Inflammatory macrophage treated with lipopolysaccharide for 1 hour (primary cell): Measurements from ENCODE around the gene SYT7.

Source experiments
- DNase-seq, 2 donors: peaks; one replicate each; pipeline ENCODE4 v3.0.0-alpha.2; 2020 to 2022

SYT7 gene

DNA sequence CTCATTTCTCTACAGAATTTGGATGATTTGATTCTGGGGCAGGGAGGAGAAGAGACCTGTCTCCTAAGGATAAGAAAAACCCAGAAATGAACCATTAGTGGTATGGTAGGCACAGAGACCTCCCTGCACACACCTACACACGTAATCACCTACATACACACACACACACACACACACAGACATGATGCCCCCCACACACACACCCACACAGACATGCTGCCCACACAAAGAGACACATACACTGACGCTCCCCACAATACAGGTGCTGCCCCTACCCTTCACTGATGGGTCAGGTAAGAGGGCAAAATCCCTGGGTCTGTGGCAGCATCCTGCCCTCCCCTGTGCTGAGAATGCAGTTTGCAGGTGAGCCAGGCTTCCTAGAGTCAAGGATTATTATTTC lies 1.1 kb upstream of the SYT7 start:
- DNase-seq: no peak

DNA sequence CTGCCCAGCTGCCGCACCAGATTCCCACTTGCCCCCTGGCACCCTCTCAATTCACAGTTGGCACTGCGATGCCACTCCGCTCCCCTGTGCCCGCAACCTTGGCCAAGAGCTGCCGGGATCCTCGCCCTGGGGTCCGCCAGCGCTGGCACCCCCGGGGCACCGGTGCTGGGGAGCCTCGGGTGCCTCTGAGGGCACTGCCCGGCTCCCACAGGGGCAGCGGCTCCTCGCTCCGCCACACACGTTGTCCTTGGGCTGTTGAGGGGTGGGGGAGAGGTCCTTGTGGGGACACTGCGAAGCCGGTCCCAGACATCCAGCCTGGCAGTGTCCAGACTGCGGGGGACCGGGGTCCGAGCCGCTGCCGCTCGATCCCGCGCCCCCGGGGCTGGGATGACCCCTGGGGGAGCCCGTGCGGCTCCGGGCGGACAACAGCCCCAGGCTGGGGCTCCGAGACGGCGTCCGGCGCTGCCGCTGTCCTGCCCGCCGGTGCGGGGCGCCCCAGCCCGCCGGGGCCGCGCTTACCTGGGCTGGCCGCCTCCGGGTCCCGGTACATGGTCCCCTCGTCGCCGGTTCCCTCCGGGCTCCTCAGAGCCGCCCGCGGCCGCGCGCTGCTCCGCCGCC lies 496 bp downstream of the SYT7 start:
- DNase-seq: no peak

DNA sequence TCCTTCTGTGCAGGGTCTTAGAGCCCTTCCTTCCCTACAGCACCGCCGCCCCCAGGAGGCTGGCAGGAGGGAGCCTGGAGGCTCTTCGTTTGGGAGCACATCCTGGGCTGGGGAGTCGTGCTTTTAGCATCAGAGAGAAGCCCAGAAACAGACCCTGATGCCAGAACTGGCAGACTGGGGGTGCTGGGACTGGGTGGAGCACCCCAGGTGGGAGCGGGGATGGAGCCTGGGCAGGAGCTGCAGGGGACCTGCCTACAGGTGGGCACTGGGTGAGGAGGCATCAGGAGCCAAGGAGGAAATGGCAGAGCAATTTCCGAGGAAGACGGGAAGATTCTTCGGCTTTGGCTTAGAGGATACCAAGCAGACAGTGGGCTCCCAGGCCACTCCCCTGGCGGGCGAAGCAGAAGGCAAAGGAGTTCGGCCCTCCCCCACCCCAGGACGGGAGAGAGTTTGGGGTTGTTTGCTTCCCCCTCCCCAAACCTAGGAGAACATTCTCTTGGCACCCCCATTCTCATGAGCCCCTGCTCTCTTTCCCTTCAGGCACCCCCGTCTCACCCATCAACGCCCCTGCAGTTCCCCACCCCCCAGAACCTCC lies 1.1 kb downstream of the SYT7 start:
- no peak for DNase-seq

DNA sequence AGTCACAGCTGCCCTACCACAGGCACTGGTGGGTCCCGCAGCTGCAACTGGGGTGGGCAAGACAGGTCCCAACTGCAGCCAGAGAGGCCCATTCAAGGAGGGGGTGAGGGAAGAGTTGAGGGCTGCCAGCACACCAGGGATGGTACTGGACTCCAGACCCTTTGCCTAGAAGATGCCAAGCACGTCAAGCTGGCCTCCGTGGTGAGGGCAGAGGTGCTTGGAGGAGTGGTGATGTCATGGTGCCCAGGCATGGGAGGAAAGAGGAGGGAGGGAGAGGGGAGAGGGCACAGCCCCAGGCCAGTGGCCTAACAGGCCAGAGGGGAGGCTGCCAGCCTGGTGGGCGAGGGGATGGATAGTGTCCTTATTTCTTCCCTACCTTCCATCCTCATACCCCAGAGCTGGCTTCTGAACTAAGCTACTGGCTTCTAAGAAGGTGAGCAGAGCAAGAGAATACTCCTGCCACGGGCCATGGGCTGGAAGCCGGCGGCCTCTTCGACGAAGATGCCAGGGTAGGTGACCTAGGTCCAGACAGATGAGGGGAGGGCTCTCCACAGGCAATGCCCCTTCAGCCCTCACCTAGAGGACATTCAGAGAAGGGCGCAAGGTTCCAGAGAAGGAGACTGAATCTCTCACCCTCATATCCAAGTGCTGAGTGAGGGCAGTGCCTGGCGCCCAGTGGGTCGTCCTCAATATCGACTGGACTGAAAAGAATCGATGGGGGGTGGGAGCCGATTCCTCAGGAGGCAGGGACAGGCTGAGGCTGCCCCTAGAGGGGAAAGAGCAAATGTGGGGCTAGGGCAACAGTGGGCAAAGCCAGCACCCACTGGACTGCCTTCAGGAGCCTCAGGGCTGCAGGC lies 1.8 kb downstream of the SYT7 start:
- DNase-seq: no peak

DNA sequence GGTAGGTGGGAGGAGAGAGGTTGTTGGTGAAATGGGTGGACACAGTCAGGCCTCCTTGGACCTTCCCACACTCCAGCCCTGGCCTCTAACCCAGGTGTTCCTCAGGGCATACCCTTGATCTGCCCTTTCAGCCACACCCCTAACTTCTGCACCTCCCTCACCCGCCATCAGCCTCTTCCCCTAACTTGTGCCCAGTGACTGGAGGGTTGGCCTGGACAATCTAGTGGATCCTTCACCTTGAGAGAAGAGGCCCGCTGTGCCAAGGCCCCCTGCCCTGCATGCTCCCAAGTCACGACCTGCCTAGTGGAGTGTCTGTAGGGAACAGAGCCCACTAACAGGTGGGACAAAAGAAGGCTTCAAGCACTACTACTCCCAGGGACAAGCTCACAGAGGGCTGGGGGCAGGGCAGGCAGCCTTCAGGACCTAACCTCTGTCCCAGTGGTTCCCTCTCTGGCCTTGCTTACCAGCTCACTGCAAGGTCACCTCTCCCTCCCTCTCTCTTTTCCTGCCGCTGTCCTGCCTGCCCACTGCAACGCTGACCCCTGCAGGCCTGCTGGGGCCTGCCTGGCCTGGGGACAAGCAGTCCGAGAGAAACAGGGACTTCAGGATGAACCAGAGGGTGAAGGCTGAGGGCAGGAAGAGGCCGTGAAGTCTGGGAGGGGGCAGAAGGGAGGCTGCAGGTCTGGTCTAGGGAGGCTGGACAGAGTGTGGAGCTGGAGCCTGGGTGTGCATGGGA lies 3.3 kb downstream of the SYT7 start:
- DNase-seq: no peak

DNA sequence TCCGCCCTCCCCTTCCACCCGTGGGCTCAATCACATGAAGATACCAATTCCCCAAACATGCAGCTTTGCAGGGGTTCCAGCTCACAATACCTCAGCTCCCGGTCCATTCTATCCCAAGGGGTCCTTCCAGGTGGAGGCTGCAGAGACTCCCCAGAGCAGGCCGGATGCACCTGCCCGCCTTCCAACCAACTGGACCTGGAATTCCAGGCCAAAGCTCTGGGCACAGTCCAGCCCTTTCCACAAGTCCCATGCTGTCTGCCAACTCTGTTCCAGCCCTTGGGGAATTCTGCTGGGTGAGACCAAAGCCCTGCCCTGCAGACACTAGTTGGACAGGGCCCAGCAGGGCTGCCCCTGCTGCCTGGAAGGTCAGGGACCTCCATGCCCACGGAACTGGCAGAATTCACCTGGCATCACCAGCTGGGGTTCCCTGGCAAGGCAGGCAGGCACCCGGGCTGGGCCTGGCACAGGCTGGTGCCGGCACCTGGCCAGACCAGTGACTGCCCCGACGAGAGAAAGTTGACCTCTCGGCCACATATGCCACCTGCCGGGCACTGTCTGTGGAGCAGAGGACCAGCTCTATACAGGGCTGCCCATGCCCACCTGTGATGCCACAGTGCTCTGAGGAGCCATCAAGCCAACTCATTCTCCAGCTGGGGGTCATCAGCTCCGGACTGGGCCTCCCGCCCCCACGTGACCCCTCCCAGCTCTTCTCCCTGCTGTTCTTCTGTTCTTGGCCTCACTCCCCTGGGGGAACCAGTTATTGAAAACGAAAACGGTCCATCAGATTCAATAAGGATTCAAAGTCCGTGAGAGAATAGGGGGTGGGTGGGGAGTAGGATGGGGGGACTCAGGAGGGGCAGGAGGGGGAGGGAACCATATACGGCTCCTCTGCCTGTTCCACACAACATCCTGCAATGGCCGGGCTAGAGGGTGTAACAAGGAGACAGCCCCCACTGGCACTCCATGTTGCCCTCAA lies 4.7 kb downstream of the SYT7 start:
- DNase-seq: no peak

DNA sequence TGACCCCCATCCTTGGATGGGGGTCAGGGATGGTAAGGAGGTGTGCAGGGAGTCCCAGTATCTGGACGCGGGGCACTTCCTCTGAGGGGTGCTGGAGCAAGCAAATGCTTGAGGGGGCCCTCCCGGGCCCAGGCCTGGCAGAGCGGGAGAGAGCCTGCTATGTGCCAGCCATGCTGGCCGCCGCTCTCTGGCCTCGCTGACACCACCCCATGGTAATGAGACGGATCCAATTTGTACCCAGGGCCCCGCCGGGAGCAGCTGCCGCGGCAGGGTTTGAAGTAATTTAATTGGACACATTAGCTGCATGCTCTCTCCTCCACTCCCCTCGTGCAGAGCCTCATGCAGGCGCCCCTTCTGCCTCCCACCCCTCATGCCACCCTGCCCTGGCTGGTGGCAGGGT lies 6.3 kb downstream of the SYT7 start:
- no peak for DNase-seq

DNA sequence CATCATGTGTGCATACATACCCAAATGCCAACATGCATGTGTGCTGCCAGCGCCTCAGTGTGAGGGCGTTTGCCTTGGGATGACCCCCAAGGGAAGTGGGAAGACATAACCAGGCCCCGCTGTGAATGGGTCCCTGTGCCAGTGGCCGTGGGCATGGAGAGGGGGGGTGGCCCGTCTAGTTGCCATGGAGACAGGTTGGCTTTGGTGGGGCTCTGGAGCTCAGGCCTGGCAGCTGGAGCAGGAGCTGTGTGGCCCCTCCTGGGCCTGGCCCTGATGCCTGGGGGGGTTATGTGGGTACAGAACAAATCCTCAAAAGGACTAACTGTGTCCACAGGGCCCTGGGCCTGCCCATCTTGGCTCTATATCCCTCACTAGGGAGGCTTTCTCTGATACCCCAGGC lies 8.0 kb downstream of the SYT7 start:
- DNase-seq: no peak

DNA sequence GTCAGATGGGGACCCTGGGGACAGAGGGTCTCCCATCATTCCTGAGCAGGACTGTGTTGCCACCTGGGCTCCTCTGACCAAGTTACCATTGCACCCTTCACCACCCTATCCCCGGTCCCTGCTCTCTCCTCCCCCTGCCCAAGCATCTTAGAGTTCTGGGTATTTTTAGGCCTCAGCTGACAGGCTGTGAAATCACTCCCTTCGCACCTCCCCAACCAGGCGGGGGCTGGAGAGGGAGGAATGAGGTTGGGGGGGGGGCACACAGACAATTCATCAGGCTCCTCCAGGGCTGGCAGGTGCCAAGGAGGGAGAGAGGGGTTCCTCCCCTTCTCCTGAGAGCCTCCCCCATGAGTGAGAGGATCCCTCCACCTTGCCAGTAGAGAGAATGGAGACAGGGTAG lies 9.0 kb downstream of the SYT7 start:
- DNase-seq: no peak

DNA sequence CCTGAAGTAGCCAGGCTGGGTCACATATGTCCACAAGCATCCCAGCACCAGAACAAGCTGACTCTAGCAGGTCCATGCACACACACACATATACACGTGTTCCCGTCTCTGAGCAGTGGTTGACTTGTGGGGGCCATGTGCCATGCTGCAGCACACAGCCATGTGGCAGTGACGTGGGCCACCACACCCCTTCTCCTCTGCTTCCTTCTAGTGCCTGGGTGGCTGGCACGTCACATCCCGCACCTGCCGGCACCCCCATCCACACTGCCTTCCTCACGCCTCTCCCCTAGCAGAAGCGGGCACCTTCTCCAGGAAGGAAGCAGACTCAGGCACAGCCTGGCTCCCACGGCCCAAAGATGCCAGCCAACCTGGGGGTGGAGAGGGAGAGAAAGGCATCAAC lies 9.5 kb downstream of the SYT7 start:
- no peak for DNase-seq

DNA sequence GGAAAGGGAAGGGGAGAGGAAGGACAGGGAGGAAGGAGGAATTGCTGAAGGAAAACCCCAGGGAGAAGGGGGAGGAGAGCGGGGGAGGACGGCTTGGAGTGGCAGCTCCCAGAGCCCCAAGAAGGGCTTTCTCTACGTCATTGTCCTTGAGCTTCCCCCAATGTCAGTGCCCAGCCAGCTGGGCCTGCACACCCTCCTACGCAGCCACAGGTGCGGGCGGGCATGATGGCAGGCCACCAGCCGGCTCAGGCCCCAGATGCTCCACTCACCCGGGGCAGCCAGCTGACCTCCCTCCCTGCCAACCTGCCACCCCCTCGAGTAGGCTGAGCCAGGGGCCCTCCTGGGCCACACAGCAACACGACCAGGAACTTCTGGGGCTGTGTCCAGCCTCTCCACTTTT lies 11.2 kb downstream of the SYT7 start:
- no peak for DNase-seq

DNA sequence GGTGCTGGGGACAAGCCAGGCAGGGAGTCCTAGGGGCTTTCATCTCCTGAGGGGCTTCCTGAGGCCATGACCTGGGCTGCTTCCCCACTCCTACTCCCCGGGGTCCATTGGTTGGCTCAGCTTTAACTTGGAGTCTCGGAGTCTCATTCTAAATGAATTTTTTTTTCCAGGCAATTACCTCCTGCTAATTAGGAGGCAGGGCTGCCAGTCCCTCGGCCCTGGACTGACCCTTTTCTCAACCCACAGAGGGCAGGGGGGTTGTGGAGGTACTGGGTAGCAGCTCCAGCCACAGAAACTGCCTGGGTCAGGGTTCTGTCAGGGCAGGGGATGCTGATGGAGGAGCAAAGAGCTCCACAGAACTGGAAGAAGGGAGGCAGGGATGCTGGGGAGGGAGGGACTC lies 11.9 kb downstream of the SYT7 start:
- no peak for DNase-seq

DNA sequence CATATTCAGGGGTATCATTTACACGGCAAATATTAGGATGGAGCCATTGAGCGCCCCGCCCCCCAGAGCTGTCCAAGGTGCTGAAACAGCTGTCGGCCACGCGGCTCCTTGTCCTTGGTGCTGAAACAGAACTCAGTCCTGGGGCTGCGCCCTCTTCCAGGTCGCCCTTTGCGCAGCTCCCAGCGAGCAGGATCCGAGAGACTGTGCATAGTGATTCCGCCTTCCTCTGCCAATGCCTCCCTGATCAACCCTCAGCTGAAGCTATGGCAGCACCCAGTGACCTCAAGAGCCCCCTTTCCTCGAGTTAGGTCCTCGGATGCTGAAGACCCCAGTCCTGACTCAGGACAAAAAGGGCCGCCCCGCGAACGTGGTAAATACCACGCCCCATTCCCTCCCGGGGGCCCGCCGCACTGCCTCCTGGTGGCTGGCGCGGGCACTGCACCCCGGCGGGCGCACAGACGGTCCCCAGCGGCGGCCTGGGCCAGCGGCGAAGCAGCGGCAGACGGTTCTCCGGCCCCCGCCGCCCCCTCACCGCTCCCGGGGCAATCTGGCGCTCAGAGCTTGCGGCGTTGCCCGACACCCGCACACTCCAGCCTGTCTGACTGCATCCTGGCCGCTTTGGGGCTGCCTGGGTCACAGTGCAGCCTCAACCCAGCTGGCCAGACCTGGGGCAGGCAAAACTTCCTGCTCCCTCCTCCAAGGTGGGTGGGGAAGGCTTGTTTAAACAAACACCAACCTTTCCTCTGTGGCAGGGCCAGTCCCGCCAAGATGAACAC lies 13.4 kb downstream of the SYT7 start:
- DNase-seq: peak; percentile 44 to 83

DNA sequence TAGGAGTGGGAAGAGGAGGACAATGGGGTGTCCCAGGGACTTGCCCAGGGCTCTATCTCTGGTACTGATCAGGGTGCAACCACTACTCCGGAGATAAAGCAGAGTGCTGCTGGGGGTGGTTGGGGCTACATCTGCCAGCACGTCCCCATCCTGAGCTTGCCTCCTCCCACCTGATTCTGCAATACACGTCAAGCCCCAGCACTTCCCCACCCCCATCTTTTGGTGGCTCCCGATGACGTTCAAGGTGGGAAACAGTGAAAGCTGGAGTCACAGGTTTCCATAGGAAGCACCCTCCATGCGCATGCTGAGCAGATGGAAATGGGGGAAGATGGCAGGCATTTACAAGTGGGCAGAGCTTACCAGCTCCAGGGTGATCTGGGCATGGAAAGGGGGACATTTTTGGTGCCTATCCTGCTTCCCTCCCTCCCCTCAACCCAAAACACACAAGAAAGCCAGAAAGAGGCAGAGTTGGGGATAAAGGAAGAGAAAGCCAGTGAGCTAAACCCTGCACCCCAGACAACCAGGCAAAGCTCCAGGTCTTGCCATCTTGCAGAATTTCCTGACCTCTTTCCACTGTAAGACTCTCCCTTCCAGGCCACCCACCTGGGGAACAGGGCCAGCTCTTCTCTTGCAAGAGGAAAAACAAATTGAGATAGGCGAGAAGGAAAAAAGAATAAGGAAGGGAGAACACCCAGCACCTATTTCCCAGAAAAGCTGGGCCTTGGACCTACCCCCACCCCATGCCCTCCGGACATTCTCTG lies 15.8 kb downstream of the SYT7 start:
- DNase-seq: no peak

DNA sequence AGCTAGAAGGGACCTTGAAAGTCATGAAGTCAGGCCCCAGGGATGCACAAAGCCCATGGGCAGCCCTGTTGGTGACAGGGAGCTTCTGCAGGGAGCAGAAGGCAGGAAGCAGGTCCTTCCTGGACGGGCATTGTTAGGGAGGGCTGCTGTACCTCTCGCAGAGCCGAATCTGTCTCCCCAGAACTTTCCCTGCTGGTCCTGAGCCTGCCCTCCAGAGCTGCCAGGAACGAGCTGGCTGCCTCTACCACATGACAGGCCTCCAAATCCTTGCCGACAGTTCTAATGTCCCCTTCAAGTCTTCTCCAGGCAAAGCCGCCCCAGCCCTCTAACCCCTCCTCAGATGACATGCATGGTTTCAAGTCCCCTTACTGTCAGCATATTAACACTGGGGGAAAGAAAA lies 20.1 kb downstream of the SYT7 start:
- DNase-seq: no peak

DNA sequence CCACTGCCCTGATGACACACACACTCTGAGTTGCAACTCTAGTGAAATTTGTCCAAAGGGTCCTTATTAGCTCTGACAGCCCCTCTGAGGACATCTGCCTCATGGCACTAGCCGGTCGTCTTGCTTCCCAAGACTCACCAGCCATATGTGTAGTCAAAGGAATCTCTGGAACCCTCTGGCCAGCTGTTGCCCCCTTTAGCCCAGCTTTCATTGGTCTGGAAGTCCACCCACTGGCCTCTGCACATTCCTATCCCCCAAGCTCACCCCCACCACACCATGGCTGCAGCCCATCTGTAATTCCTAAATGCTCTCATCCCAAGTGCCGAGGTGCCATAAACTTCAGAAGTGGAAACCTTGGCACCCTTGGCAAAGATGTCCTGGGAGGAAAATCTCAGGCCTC lies 24.3 kb downstream of the SYT7 start:
- DNase-seq: no peak

DNA sequence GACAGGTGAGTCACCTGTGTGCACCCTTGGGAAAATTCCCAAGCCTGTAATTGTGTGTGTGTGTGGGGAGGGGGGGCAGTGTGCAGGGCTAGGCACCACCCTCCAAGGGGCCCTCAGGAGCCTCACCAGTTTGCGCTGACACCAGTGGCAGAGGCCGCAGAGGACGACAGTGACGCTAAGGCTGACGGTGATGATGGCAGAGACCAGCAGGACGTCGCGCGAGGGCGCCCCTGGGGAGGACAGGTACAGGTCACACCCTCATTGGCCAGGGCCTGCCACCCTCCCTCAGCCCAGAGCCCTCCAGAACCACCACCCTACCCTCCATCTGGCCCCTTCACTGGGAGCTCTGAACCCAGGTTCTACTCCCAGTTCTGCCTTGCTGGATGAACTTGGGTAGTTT lies 24.9 kb downstream of the SYT7 start:
- no peak for DNase-seq

DNA sequence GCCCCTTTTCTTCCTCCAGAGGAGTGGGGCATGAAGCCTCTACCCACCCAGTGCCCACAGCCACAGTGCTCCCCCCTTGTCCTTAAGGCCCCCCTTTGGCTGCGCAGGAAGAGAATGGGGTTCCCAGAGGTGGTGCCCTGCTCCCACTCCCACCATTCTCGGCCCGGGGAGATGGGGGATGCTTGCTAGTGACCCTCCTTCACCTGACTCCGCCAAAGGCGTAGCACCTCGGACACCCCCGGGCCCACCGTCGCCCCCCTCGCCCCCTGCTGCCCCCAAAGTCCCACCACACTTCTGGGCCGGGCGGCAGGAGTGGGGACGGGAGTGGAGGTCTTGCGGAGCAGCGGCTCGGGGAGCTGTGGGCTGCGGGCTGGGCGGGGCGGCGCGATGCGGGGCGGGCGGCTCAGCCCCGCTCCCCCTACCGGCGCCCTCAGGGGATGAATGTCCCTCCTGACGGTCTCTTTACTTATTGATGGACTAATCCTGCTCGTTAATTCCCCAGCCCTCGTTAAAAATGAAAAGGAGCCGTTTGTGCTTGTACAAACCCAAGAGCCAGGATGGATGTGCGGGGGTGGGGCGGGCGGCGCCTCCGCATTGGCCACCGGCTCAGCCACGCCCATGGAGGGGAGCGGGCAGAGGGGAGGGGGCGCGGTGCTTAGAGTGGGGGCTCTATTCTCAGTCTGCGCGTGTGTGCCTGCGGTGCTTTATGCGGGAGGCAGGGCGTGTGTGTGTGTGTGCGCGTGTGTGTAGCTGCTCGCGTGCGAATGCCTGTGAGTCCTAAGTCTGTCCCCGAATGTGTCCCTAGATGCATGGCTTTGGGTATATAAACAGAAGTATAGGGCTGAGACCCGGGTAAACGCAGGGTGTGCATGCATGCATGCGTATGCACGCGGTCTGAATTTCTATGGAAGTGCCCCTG lies 25.6 kb downstream of the SYT7 start:
- no peak for DNase-seq

DNA sequence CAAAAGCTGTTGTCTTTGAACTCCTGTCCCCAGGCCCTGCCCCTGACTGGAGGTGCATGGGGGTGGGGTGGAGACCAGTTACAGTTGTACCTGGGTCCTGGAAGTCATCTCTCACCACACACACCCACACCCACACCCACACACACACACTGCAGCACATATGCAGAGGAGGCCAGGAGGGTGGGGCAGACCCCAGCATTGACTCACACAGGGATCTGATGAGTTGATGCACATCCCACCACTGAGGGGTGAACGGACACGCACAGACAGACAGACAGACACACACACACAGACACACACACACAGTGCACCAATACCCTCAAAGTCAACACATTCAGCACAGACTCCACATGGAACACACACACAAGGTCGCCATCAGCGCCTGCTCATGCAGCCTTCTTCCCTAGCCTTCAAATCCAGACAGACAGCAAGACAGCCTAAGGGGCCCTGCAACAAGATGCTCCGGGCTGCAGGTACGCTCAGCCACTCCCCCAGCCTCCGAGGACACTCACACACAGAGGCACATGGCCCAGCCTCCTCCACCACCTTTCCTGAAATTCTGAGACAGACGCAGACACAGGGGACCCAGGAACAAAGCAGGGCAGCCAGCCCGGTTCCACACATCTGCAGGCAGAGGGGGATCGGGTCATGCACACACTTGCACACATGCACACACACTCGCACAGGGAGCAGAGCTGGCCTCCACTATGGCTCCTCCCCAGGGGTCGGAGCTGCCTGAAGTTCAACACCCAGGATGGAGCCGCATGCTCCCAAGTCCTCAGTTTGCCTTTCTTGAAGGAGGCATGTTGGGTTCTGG lies 26.5 kb downstream of the SYT7 start:
- no peak for DNase-seq
